ENCODE results near the gene PASK. TPM values are rescaled to one million over a fixed set of nuclear protein-coding genes. Genes with fewer than 3 reads are reported as not detected.

Gene PASK
- total RNA-seq, 3 donors from 2014 or later = 6.8 to 25.5 (median 20.6) TPM

DNA sequence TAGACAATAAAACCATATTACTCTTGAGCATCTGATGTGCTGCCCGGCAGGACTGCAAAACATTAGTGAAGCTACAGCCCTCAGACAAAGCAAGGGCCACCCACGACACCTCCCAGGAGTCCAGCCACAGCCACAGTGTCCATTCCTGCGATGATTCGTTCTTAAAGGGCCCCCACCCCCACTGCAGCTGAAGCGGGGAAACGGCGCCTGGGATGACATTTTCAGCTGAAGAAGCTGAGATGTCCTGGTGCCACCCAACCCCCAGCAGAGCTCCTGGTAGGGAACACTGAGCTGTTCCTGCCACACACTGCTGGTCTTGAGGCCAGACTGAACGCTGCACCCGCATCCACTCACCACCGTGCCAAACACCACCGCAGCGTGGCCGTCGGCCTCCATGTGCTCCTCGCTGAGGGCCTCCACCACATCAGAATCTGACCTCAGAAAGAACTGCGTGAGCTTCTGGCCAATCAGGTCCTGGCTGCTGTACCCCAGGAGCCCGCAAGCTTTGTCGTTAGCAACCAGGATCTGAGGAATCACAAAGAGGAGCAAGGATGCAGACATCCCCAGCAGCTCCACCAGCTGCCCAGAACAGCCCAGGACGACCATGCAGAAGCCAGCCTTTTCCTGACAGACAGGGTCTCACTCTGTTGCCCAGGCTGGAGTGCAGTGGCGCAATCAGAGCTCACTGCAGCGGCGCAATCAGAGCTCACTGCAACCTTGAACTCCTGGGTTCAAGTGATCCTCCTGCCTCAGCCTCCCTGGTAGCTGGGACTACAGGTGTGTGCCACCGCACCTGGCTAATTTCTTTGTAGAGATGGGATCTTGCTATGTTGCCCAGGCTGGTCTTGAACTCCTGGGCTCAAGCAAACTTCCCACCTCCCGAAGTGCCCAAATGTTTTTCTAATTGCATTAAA is 9.5 kb downstream of the PASK start:
- no peak for ATAC-seq
- intact Hi-C loops (cut with DNase I, micrococcal nuclease) = no loop called here
- no peak for DNase-seq
- Histone ChIP-seq H3K4me3 (no peak overlapping the region), H3K36me3 (ENCODE audit: low read depth) (no peaks in the 10 kb centered on the region), H3K4me1 (ENCODE audit: low read depth) (peaks cover 5% of the 10 kb centered on the region), H3K9me3 (no peaks in the 10 kb centered on the region)
- TF ChIP-seq, protein P1, sequence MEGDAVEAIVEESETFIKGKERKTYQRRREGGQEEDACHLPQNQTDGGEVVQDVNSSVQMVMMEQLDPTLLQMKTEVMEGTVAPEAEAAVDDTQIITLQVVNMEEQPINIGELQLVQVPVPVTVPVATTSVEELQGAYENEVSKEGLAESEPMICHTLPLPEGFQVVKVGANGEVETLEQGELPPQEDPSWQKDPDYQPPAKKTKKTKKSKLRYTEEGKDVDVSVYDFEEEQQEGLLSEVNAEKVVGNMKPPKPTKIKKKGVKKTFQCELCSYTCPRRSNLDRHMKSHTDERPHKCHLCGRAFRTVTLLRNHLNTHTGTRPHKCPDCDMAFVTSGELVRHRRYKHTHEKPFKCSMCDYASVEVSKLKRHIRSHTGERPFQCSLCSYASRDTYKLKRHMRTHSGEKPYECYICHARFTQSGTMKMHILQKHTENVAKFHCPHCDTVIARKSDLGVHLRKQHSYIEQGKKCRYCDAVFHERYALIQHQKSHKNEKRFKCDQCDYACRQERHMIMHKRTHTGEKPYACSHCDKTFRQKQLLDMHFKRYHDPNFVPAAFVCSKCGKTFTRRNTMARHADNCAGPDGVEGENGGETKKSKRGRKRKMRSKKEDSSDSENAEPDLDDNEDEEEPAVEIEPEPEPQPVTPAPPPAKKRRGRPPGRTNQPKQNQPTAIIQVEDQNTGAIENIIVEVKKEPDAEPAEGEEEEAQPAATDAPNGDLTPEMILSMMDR (IDR thresholded peaks at IDR 0.05) = no peak

DNA sequence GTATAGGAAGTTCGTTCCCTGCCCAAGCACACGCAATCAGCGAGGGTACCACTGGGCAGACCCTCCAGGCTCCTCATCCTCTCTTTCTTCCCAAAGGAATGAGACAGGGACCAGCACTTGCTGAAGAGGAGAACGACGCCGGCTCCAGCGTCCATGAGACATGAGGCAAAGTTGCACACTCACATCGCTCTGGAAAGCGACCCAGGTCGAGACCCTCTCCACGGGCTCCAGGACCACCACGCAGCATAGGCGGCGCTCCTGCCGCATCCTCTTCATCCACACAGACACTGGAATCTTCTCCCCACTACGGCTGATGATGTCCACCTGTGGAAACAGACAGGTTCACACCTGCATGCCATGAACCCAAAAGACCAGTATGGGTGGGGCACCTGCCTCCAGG is 10.8 kb downstream of the PASK start:
- DNase-seq (no peak), ATAC-seq (no peak)
- TF ChIP-seq, protein P1 (IDR thresholded peaks at IDR 0.05) = no peak
- H3K36me3 ChIP-seq (ENCODE audit: low read depth) = no peaks in the 10 kb centered on the region
- H3K9me3 ChIP-seq = no peaks in the 10 kb centered on the region
- peaks cover 5% of the 10 kb centered on the region for H3K4me1 ChIP-seq (ENCODE audit: low read depth)
- no peak overlapping the region for H3K4me3 ChIP-seq
- intact Hi-C loops (cut with DNase I, micrococcal nuclease) = no loop called here

DNA sequence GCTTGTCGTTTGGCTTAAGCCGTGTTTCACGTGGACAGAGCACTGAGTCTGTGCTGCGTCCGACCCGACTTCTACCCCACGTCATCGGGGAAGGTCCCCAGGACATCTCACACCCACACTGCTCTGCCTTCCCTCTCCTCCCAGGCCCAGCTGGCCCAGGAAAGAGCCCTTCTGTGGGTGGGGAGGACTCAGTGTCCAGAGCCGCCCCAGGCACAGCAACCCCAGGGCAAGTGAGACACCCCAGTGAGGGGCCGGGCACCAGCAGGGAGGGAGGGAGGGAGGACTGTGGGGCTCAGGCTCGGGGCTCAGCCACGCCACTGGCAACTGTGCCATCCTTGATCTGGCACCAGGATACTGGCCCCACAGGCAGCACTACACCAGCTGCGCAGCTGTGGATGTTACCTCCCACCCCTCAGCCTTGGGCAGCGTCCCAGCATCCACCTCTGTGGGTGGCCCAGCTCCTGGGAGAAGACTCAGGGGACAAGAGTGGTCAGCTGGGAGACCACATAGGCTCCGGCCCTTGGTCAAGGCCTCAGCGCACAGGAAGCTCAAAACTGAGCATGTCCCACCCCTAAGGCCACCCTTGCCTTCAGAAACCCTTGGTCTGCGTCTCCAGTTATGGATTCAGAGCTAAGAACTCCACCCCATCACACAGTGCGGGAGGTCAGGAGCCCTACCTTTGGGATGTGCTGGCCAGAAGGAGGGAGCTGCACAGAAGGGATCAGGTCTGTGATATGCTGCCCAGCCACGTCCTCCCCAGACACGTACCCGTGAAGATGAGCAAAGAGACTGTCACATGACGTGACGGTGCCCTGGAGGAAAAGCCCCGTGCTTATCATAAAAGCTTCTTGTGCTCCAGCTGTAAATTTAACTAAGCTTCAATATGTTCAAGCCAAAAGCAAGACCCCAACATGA is 11.7 kb downstream of the PASK start:
- H3K36me3 ChIP-seq (ENCODE audit: low read depth) = no peaks in the 10 kb centered on the region
- peaks cover 5% of the 10 kb centered on the region for H3K4me1 ChIP-seq (ENCODE audit: low read depth)
- ATAC-seq (no peak), DNase-seq (no peak)
- intact Hi-C loops (cut with DNase I, micrococcal nuclease) = no loop called here
- TF ChIP-seq, protein P1 (IDR thresholded peaks at IDR 0.05) = no peak
- no peaks in the 10 kb centered on the region for H3K9me3 ChIP-seq
- no peak overlapping the region for H3K4me3 ChIP-seq

DNA sequence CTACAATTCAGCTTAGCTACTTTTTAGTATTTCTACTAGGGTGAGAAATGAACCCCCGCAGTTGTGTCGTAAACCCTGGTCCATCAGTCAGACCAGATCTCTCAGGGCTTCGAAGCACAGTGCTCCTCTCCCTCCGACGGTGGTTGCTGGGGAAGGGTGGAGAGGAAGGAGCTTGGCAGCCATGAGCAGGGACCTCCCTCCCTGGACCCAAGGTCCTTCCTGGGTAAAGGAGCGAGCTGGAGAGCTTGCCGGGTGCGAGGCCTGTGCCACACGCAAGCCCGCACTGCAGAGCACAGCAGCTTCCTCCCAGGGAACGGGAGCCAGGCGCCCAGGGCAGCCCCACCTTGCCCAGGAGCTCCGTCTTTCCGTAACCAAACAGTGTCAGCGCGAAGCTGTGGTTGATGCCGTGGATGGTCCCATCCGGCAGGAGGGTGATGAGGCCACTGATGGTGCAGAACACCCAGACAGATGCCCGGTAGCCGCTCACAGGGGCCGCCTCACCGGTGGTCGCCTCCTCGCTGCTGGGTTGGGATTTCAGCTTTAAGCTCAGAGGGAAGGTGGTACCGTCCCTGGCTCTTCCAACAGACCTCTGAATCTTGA is 12.5 kb downstream of the PASK start:
- ATAC-seq (no peak), DNase-seq (no peak)
- intact Hi-C loops (cut with DNase I, micrococcal nuclease) = no loop called here
- TF ChIP-seq, protein P1 (IDR thresholded peaks at IDR 0.05) = no peak
- no peak overlapping the region for H3K4me3 ChIP-seq
- H3K9me3 ChIP-seq = no peaks in the 10 kb centered on the region
- peaks cover 5% of the 10 kb centered on the region for H3K4me1 ChIP-seq (ENCODE audit: low read depth)
- no peaks in the 10 kb centered on the region for H3K36me3 ChIP-seq (ENCODE audit: low read depth)

DNA sequence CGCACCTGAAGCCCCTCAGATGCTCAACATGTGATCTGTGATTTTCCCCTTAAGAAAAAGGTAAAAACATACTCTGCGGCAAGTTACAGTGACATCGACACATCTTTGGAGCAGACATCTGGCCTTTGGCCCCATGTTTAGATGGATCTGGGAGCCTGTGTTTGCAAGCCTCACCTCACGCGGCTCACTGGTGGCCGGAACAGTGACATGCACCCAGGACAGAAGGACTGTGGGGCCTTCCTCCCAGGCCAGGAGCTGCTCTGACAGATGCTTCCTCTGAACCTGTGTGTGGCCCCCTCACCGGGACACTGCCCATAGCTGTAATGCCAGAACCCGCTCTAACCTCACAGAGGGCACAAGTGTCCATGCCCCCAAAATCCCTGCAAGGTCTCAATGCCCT is 13.1 kb downstream of the PASK start:
- Histone ChIP-seq H3K4me3 (no peak overlapping the region), H3K36me3 (ENCODE audit: low read depth) (no peaks in the 10 kb centered on the region), H3K4me1 (ENCODE audit: low read depth) (peaks cover 5% of the 10 kb centered on the region), H3K9me3 (no peaks in the 10 kb centered on the region)
- TF ChIP-seq, protein P1 (IDR thresholded peaks at IDR 0.05) = no peak
- no peak for ATAC-seq
- intact Hi-C loops (cut with DNase I, micrococcal nuclease) = no loop called here
- no peak for DNase-seq
